ENCODE measurements around the gene CEP170B.

The CEP170B gene

DNA sequence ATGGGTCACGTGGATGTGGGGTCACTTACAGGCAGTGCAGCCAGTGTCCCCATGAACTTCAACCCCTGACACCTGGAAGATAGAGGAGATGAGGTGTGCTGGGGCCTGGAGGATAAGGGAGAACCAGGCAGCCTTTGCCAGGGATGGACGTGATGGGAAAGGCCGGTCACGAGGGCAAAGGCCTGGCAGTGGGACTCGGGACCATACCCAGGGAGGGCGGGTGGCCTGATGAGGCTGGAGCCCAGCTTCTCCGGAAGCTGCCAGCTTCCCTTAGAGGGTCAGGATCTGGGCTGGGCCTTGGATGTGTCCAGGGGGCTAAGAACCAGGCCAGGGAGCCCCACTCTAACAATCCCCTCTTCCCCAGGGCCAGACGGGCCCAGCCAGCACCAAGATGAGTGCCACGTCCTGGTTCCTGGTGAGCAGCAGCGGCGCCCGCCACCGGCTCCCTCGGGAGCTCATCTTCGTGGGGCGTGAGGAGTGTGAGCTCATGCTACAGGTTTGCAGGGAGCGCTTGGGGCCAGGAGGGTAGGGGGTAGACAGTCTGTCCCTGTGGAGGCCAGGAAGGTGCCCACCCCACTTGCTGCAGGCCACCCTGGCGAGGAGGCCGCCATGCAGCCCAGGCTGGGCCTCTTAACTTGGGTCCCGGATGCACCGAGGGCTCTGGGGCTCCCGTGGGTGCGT lies 3.1 kb downstream of the CEP170B start:
- DNase-seq: no peak

- DNase-seq: no peak
These were observed 3.9 kb downstream of the CEP170B start for GRCh38 chr14:104868811-104869572.

- no peak for DNase-seq
These were observed 4.8 kb downstream of the CEP170B start for GRCh38 chr14:104869669-104870367.

GRCh38 chr14:104870368-104871144 lies 5.5 kb downstream of the CEP170B start:
- DNase-seq: peak; percentile 60

DNA sequence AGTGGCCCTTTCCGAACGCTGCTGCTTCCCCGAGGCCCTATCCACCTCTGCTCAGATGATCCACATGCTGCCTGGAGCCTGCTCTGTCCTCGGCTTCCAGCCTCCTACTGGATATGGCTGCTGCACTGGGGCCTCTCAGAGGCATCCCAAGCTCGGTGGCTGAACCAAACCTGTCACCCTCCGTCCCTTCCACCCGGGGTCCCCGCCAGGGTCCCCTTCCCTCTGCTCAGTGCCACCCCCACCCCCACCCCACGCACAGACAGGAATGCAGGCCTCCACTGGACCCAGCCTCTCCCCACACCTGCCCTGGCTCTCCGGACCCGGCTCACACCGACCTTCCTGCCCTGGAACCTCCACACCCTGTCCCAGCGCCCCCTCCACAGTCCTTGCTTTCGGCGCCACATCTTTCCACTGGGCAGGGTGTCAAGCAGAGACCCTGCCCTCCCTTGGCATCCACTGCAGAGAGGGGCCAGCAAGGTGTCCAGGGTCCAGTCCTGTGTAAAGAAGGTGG lies 6.1 kb downstream of the CEP170B start:
- peak; percentile 0 for DNase-seq

- DNase-seq: peak; percentile 0
These were observed 6.8 kb downstream of the CEP170B start for GRCh38 chr14:104871656-104872468.

- DNase-seq: no peak
These were observed 7.6 kb downstream of the CEP170B start for GRCh38 chr14:104872469-104873341.

- no peak for DNase-seq
These were observed 8.4 kb downstream of the CEP170B start for GRCh38 chr14:104873380-104874055.

GRCh38 chr14:104874110-104874531 lies 9.1 kb downstream of the CEP170B start:
- DNase-seq: no peak

- no peak for DNase-seq
These were observed 9.7 kb downstream of the CEP170B start for GRCh38 chr14:104874571-104875411.

DNA sequence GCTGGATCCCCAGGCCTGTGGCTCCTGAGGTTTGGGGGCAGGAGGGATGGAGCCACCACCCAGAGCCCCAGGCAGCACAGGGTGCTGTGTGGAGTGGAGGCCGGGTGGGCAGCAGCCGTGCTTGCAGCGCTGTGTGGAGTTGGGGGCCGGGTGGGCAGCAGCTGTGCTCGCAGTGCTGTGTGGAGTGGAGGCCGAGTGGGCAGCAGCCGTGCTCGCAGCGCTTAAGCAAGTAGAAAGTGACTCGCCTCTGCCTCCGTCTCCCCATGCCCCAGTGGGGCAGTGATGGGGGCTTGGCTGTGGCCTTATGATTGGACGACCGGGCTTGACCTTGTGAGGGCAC lies 10.3 kb downstream of the CEP170B start:
- DNase-seq: no peak

- DNase-seq: no peak
These were observed 10.7 kb downstream of the CEP170B start for GRCh38 chr14:104875811-104876210.

- peak; percentile 33 for DNase-seq
These were observed 11.2 kb downstream of the CEP170B start for GRCh38 chr14:104876251-104876699.

- no peak for DNase-seq
These were observed 12.2 kb downstream of the CEP170B start for GRCh38 chr14:104877066-104877805.

- no peak for DNase-seq
These were observed 12.9 kb downstream of the CEP170B start for GRCh38 chr14:104877806-104878550.

DNA sequence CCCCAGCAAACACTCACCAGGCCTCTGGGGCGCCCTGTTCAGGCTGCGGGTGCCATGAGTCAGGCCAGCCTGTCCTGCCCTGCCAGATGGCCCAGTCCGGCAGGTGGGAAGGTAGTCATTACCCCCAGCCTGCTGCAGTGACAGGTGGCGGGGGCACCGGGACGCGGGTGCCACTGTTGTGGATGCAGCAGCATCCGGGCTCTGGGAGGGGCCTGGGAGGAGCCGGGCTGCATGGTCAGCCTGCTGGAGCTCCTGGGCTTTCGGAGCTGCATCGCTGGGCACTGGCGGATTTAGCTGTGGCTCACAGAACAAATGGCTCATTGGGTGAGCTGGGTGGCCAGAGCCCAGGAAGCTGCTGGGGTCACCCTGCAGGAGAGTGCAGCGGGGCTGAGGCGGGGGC lies 13.5 kb downstream of the CEP170B start:
- DNase-seq: peak; percentile 0

- peak; percentile 0 for DNase-seq
These were observed 14.3 kb downstream of the CEP170B start for GRCh38 chr14:104879201-104879982.

All from stimulated activated CD4-positive, alpha-beta T cell treated with anti-CD3 and anti-CD28 coated beads, Interleukin-4, amount 100 ng/mL, for 1 hour (primary cell).